ENCODE results near the gene TSPEAR. TPM values are rescaled to one million over a fixed set of nuclear protein-coding genes. Genes with fewer than 3 reads are reported as not detected.
"Not testable (repeated sequence)": the region's sequence is repeated elsewhere in the genome, so short reads cannot be mapped to it uniquely, and the experiment has no call there.

The TSPEAR gene
- total RNA-seq, 1 experiment from 2014 or later: not detected

GRCh38 chr21:44552681-44553080 is 158.7 kb downstream of the TSPEAR start:
- Histone ChIP-seq H3K9me2 (replicated peaks; ENCODE audit: insufficient read depth, low read length) (no peaks in the 10 kb centered on the region), H3K36me3 (ENCODE audit: insufficient read depth, low read length) (no peaks in the 10 kb centered on the region), H3K4me2 (ENCODE audit: low read depth, low read length, poor library complexity, severe bottlenecking) (no peak overlapping the region), H2AFZ (ENCODE audit: low read length) (no peak overlapping the region), H3K9ac (ENCODE audit: low read length) (no peak overlapping the region), H3K79me2 (ENCODE audit: low read length) (no peaks in the 10 kb centered on the region), H3K27me3 (ENCODE audit: low read length) (no peaks in the 10 kb centered on the region), H3K9me3 (ENCODE audit: low read length) (no peaks in the 10 kb centered on the region; the same call in 1 of the 2 replicates), H3K4me3 (ENCODE audit: low read length) (no peak overlapping the region), H3K4me1 (ENCODE audit: low read length) (no peaks in the 10 kb centered on the region; the same call in 1 of the 2 replicates), H4K20me1 (ENCODE audit: insufficient read depth, low read depth, low read length) (no peaks in the 10 kb centered on the region), H3K27ac (ENCODE audit: low read length) (no peak overlapping the region)
- no peak for DNase-seq

DNA sequence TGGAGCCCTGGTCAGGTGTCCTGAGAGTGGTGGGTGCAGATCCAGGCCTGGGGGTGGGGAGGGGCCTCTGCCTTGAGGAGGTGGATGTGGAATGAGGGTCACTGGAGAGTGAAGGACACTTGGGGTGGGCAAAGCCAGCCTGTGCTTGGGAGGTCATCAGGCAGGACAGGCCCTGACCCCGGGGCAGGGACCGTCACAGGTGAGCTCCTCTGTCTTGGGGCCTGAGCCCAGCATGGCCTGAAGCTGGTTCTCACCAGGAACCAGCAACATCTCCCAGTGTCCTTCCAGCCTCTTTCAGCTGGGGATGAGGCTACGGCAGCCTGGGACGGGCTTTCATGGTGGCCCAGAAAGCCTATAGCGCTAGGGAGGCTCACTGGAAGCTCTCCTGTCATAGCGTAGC is 159.2 kb downstream of the TSPEAR start:
- DNase-seq: no peak
- no peak overlapping the region for H3K4me2 ChIP-seq (ENCODE audit: low read depth, low read length, poor library complexity, severe bottlenecking)
- H3K36me3 ChIP-seq (ENCODE audit: insufficient read depth, low read length): no peaks in the 10 kb centered on the region
- H3K27ac ChIP-seq (ENCODE audit: low read length): no peak overlapping the region
- no peak overlapping the region for H2AFZ ChIP-seq (ENCODE audit: low read length)
- no peak overlapping the region for H3K9ac ChIP-seq (ENCODE audit: low read length)
- no peaks in the 10 kb centered on the region for H3K27me3 ChIP-seq (ENCODE audit: low read length)
- H3K9me3 ChIP-seq (ENCODE audit: low read length): no peaks in the 10 kb centered on the region; the same call in 1 of the 2 replicates
- H4K20me1 ChIP-seq (ENCODE audit: insufficient read depth, low read depth, low read length): no peaks in the 10 kb centered on the region
- H3K4me1 ChIP-seq (ENCODE audit: low read length): no peaks in the 10 kb centered on the region; the same call in 1 of the 2 replicates
- H3K79me2 ChIP-seq (ENCODE audit: low read length): no peaks in the 10 kb centered on the region
- H3K9me2 ChIP-seq (replicated peaks; ENCODE audit: insufficient read depth, low read length): no peaks in the 10 kb centered on the region
- H3K4me3 ChIP-seq (ENCODE audit: low read length): no peak overlapping the region

DNA sequence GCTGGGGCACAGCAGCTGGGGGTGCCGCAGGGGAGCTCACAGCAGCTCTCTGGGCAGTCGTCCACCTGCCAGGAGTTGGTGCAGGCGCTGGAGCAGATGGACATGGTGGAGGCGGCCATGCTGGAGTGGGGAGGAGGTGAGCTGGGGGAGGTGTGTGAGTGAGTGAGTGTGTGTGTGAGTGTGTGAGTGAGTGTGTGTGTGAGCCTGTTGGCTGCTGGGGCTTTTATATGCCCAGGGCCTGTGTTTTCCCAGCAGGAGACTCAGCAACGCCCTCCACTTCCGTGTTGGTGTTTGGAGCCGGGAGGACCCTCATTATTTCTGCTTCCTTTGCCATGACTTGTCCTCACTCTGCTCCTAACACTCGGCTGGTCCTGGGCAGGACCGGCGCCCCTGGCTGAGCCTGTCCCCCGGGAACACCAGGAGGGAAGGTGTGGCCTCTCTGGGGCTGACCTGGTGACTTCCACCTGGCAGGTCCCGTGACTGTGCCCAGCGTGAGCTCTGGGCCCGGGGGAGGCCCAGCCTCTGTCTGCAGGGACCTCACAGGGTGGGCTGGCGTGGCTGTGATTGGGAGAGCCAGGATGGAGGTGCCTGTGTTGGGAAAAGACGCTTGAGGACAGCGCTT is 159.9 kb downstream of the TSPEAR start, which contains the start of gene KRTAP10-2:
TSS of gene KRTAP10-2 (minus strand) at position 166 of the 622 bp plus-strand sequence. CDS start at position 119, 47 bp downstream.
- Histone ChIP-seq H3K4me2 (ENCODE audit: low read depth, low read length, poor library complexity, severe bottlenecking) (no peak within 1 kb of the TSS), H2AFZ (ENCODE audit: low read length) (no peak within 1 kb of the TSS), H3K9me3 (ENCODE audit: low read length) (no peaks in the 10 kb centered on the region; the same call in 1 of the 2 replicates), H3K27ac (ENCODE audit: low read length) (no peak within 1 kb of the TSS), H3K4me3 (ENCODE audit: low read length) (no peak within 1 kb of the TSS), H4K20me1 (ENCODE audit: insufficient read depth, low read depth, low read length) (no peaks in the 10 kb centered on the region), H3K79me2 (ENCODE audit: low read length) (no peaks in the 10 kb centered on the region), H3K4me1 (ENCODE audit: low read length) (no peaks in the 10 kb centered on the region), H3K27me3 (ENCODE audit: low read length) (no peaks in the 10 kb centered on the region; the same call in 1 of the 2 replicates), H3K36me3 (ENCODE audit: insufficient read depth, low read length) (no peaks in the 10 kb centered on the region), H3K9ac (ENCODE audit: low read length) (no peak within 1 kb of the TSS), H3K9me2 (replicated peaks; ENCODE audit: insufficient read depth, low read length) (no peaks in the 10 kb centered on the region)
- no peak for DNase-seq

DNA sequence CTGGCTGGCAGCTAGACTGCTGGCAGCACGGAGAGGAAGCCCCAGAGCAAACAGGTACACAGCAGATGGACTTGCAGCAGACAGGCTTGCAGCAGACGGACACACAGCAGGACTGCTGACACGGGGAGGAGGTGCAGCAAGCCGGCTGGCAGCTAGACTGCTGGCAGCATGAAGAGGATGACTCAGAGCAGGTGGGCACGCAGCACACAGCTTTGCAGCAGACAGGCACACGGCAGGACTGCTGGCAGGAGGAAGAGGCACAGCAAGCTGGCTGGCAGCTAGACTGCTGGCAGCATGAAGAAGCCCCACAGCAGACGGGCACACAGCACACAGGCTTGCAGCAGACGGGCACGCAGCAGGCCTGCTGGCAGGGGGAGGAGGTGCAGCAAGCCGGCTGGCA is 160.6 kb downstream of the TSPEAR start:
- Histone ChIP-seq H3K4me2 (ENCODE audit: low read depth, low read length, poor library complexity, severe bottlenecking) (no peak overlapping the region), H3K79me2 (ENCODE audit: low read length) (no peaks in the 10 kb centered on the region), H2AFZ (ENCODE audit: low read length) (no peak overlapping the region), H3K9ac (ENCODE audit: low read length) (no peak overlapping the region), H3K27ac (ENCODE audit: low read length) (no peak overlapping the region), H3K27me3 (ENCODE audit: low read length) (no peaks in the 10 kb centered on the region; the same call in 1 of the 2 replicates), H4K20me1 (ENCODE audit: insufficient read depth, low read depth, low read length) (no peaks in the 10 kb centered on the region), H3K9me3 (ENCODE audit: low read length) (no peaks in the 10 kb centered on the region; the same call in 1 of the 2 replicates), H3K4me1 (ENCODE audit: low read length) (no peaks in the 10 kb centered on the region), H3K9me2 (replicated peaks; ENCODE audit: insufficient read depth, low read length) (no peaks in the 10 kb centered on the region), H3K36me3 (ENCODE audit: insufficient read depth, low read length) (no peaks in the 10 kb centered on the region), H3K4me3 (ENCODE audit: low read length) (no peak overlapping the region)
- no peak for DNase-seq

GRCh38 chr21:44550285-44550684 is 161.1 kb downstream of the TSPEAR start:
- not testable (repeated sequence) for H2AFZ ChIP-seq (ENCODE audit: low read length); H3K9ac ChIP-seq (ENCODE audit: low read length); H3K79me2 ChIP-seq (ENCODE audit: low read length); H4K20me1 ChIP-seq (ENCODE audit: insufficient read depth, low read depth, low read length); H3K27ac ChIP-seq (ENCODE audit: low read length); H3K27me3 ChIP-seq (ENCODE audit: low read length); H3K9me3 ChIP-seq (ENCODE audit: low read length); H3K4me1 ChIP-seq (ENCODE audit: low read length); H3K9me2 ChIP-seq (replicated peaks; ENCODE audit: insufficient read depth, low read length); H3K4me3 ChIP-seq (ENCODE audit: low read length); DNase-seq; H3K36me3 ChIP-seq (ENCODE audit: insufficient read depth, low read length); H3K4me2 ChIP-seq (ENCODE audit: low read depth, low read length, poor library complexity, severe bottlenecking)

DNA sequence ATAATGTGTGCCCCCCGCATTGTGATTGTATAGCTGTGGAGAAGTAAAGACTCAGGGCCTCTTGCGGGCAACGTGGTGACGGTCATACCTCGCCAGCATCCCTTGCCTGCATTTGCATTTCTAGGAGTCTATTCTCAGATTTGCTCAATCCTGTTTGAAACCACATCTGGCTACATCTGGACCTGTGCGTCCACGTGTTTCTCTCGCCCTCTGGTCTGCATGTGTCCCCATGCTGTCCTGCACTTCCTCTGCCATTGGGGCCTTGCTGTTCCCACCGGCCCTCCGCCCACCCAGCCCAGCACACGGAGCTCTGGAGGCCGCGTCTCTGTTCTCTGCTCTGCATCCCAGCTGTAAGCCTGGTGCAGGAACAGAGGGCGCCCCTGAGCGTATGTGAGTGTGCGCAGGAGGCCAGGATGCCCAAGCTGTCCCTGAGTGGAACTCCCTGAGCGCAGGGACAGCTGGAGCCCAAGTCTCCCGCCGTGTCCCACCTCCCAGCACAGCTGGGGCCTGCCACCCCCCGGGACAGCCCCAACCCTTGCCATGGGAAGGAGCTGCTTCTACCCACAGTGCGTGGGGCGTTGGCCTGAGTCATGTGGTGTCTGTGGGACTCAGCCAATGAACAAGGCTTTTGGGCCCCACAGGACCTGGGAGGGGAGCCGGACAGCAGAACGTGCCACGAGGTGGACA is 161.7 kb downstream of the TSPEAR start:
- Histone ChIP-seq H3K9me3 (ENCODE audit: low read length) (no peaks in the 10 kb centered on the region; the same call in 1 of the 2 replicates), H4K20me1 (ENCODE audit: insufficient read depth, low read depth, low read length) (no peaks in the 10 kb centered on the region), H3K9me2 (replicated peaks; ENCODE audit: insufficient read depth, low read length) (no peaks in the 10 kb centered on the region), H3K4me3 (ENCODE audit: low read length) (no peak overlapping the region), H2AFZ (ENCODE audit: low read length) (no peak overlapping the region), H3K79me2 (ENCODE audit: low read length) (no peaks in the 10 kb centered on the region), H3K27ac (ENCODE audit: low read length) (no peak overlapping the region), H3K9ac (ENCODE audit: low read length) (no peak overlapping the region), H3K36me3 (ENCODE audit: insufficient read depth, low read length) (no peaks in the 10 kb centered on the region), H3K4me1 (ENCODE audit: low read length) (no peaks in the 10 kb centered on the region), H3K27me3 (ENCODE audit: low read length) (no peaks in the 10 kb centered on the region; the same call in 1 of the 2 replicates), H3K4me2 (ENCODE audit: low read depth, low read length, poor library complexity, severe bottlenecking) (no peak overlapping the region)
- no peak for DNase-seq

DNA sequence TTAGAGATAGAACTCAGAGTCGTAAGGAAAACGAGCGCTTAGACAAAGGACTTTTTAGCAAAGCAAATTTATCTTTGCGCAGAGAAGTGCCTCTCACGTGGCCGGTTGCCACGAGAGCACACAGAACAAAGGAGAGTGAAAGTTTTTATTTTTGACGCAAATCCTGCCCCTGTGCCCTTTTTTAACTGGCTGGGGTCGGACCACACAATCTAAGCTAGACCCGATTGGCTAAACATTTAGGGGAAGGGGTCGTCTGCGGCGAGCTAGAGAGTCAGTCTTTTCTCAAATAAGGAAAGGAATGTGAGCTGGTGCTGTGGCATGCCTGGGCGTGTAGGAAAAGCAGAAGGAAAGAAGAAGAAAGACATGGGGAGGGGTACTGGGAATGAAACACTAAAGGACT is 162.4 kb downstream of the TSPEAR start:
- no peaks in the 10 kb centered on the region for H3K4me1 ChIP-seq (ENCODE audit: low read length)
- H3K4me3 ChIP-seq (ENCODE audit: low read length): no peak overlapping the region
- no peak overlapping the region for H3K27ac ChIP-seq (ENCODE audit: low read length)
- no peaks in the 10 kb centered on the region for H3K36me3 ChIP-seq (ENCODE audit: insufficient read depth, low read length)
- no peak overlapping the region for H2AFZ ChIP-seq (ENCODE audit: low read length)
- no peaks in the 10 kb centered on the region; the same call in 1 of the 2 replicates for H3K9me3 ChIP-seq (ENCODE audit: low read length)
- H3K4me2 ChIP-seq (ENCODE audit: low read depth, low read length, poor library complexity, severe bottlenecking): no peak overlapping the region
- no peak for DNase-seq
- H3K9me2 ChIP-seq (replicated peaks; ENCODE audit: insufficient read depth, low read length): no peaks in the 10 kb centered on the region
- H4K20me1 ChIP-seq (ENCODE audit: insufficient read depth, low read depth, low read length): no peaks in the 10 kb centered on the region
- no peaks in the 10 kb centered on the region for H3K79me2 ChIP-seq (ENCODE audit: low read length)
- no peaks in the 10 kb centered on the region; the same call in 1 of the 2 replicates for H3K27me3 ChIP-seq (ENCODE audit: low read length)
- H3K9ac ChIP-seq (ENCODE audit: low read length): no peak overlapping the region

DNA sequence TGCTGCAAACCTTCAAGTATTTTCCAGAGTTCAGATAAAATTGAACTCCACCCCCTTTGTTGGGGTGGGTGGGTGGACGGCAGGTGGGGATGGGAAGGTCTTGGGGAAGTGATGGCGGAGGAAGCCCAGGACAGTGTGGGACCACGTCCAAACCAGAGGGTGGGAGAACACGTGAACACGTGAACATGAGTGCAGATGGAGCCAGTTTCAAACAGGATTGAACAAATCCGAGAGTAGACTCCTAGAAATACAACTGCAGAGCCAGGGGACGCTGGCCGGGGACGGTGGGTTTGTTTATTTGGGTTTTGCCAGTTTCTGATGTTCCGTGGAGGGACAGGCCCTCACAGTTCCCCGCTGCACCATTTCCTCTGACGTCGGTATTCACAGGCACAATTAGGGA is 163.0 kb downstream of the TSPEAR start:
- Histone ChIP-seq H3K4me3 (ENCODE audit: low read length) (no peak overlapping the region), H3K4me2 (ENCODE audit: low read depth, low read length, poor library complexity, severe bottlenecking) (no peak overlapping the region), H3K9ac (ENCODE audit: low read length) (no peak overlapping the region), H4K20me1 (ENCODE audit: insufficient read depth, low read depth, low read length) (no peaks in the 10 kb centered on the region), H2AFZ (ENCODE audit: low read length) (no peak overlapping the region), H3K4me1 (ENCODE audit: low read length) (no peaks in the 10 kb centered on the region), H3K27me3 (ENCODE audit: low read length) (no peaks in the 10 kb centered on the region; the same call in 1 of the 2 replicates), H3K9me3 (ENCODE audit: low read length) (no peaks in the 10 kb centered on the region; the same call in 1 of the 2 replicates), H3K27ac (ENCODE audit: low read length) (no peak overlapping the region), H3K9me2 (replicated peaks; ENCODE audit: insufficient read depth, low read length) (no peaks in the 10 kb centered on the region), H3K36me3 (ENCODE audit: insufficient read depth, low read length) (no peaks in the 10 kb centered on the region), H3K79me2 (ENCODE audit: low read length) (no peaks in the 10 kb centered on the region)
- no peak for DNase-seq
